Hippocampal formation (tissue), 2 donors: ENCODE measurements around the gene PLAAT3.
"Not testable (repeated sequence)": the region's sequence is repeated elsewhere in the genome, so short reads cannot be mapped to it uniquely, and the experiment has no call there.

Source experiments
- DNase-seq, 2 donors: peaks; one replicate each; lab custom pipeline; 2025; lab: John Stamatoyannopoulos, UW

The PLAAT3 gene

DNA sequence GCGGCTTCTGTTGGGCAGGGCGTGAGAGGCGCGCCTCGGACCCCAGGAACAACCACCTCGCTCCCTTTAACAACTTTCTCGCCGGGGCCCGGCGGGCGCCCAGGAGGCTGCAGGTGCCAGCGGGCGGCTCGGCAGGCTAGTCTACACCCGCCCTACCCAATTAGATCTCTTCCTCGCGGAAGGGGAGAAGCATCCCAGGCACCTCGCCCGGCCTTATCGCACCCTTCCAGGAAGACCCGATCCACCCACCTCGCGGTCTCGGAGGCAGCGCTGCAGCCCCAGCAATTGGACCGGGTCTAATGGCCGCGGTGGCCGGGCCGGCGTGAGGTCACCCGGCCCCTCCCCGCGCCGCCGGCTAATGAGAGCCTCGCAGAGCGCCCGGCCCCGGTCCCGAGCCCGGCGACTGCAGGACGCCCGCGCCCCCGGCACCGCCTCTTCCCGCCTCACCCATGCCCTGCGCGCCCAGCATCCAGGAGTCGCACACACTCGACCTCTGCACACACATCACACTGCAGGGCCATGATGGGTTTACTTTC, at the start of gene PLAAT3:
Gene PLAAT3, minus strand, starts transcription at position 298 of the 536 bp plus-strand sequence. CDS start 419 bp downstream, outside the sequence.
- DNase-seq, result peak; percentile 64 to 78

DNA sequence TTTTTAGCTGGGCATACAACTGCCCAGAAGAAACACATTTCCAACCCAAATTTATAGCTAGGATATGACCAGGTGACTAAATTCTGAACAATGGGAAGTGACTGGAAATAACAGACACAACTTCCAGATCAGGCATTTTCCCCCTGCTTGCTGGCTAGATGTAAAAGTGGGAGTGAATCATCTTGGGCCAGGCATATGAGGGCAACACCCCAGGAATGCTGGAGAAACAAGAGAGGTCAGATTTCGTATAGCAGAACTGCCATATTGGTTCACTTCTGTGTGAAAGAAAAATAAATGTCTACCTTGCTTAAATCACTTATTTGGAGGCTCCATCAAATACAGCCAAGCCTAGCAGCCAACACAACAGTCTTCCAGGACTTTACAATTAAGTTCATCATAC, 49.6 kb upstream of the PLAAT3 start:
- no peak for DNase-seq

DNA sequence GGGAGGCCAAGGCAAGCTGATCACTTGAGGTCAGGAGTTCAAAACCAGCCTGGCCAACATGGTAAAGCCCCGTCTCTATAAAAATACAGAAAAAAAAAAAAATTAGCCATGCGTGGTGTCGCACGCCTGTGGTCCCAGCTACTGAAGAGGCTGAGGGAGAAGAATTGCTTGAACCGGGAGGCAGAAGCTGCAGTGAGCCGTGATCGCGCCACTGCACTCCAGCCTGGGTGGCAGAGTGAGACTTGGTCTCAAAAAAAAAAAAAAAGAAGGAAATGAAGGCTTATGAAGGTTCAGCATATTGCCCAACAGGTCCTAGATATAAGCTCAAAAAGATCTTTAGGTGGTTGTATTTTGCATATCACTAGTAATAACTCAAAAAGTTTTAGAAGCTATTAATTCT, 46.7 kb upstream of the PLAAT3 start:
- DNase-seq, result no peak

DNA sequence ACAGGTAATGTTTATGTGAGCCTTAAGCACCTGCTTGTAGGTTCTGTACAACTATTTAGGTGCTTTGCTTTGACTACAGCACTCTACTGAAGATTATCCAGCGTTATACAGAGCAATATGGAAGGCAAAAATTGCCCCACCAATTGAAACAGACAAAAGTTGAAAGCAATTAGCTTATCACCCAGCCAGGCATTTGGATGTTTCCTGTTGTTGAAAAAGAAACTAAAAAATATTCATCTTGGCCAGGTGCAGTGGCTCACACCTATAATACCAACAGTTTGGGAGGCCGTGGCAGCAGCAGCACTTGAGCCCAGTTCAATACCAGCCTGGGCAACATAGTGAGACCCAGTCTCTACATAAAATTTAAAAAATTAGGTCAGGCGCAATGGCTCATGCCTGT, 38.4 kb upstream of the PLAAT3 start:
- DNase-seq, result no peak

DNA sequence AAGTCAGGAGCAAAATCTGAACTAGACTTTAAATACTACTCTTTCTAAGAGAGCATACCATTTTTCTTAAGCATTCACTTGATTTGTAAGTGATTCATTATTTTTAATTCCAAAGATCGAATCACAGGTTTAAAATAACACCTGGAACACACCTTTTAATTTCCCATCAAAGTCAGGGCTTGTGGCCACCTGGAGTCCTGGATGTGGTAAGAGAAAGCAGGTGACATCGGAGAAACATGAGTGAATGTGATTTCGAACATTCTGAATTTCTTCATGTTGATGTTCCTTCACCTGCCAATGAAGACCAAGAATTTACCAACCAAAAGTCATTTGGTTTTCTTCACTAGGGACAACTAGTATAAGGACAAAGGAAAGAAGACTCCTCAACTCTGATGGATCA, 29.0 kb upstream of the PLAAT3 start:
- DNase-seq, result no peak

DNA sequence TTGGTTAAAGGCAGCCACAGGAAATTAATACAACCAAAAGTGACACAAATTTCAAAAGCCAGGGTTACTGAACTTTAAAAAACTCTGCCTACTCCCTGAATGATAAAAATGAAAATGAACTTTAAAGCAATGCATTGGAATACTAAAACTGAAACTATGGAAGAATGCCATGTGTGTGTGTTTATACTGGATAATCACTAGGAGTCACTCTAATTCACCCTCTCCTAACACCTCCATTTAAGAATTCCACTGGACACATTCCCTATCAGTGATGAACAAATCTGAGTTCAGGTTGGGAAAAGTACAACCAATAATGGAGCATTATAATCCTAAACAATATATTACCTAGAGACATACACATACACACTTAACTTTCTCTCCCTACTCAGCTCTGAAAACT, 27.5 kb upstream of the PLAAT3 start:
- no peak for DNase-seq

DNA sequence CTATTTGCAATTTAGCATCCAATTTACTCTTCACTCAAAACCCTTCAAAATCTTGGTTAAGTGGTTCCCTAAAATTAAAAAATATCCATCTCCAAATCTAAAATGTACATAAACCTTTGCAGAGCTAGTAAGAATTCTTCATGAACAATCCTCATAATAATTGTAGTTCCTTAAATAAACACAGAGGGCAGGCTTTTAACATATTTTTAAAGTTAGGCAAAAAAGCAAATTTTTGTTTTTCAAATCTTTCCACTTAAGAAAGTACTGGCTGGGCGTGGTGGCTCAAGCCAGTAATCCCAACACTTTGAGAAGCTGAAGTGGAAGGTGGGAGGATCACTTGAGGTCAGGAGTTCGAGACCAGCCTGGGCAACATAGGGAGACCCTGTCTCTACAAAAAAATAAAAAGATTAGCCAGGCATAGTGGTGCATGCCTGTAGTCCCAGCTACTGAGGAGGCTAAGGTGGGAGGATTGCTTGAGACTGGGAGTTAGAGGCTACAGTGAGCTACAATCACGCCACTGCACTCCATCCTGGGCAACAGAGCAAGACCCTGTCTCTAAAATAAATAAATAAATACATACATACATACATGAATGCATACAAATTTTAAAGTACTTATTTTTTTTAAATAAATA, 25.1 kb upstream of the PLAAT3 start:
- peak in 1 of 2 donors; percentile 17 for DNase-seq

DNA sequence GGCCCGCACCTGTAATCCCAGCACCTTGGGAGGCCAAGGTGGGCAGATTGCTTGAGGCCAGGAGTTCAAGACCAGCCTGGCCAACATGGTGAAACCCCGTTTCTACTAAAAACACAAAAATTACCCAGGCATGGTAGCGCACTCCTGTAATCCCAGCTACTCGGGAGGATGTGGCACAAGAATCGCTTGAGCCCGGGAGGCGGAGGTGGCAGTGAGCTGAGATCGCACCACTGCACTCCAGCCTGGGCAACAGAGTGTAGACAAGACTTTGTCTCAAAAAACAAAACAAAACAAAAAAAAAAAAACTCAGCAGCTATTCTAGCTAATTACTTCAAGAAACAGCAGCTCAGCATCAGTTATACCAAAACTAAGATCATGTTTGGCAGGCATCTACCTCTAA, 24.2 kb upstream of the PLAAT3 start:
- DNase-seq, result not testable (repeated sequence)

DNA sequence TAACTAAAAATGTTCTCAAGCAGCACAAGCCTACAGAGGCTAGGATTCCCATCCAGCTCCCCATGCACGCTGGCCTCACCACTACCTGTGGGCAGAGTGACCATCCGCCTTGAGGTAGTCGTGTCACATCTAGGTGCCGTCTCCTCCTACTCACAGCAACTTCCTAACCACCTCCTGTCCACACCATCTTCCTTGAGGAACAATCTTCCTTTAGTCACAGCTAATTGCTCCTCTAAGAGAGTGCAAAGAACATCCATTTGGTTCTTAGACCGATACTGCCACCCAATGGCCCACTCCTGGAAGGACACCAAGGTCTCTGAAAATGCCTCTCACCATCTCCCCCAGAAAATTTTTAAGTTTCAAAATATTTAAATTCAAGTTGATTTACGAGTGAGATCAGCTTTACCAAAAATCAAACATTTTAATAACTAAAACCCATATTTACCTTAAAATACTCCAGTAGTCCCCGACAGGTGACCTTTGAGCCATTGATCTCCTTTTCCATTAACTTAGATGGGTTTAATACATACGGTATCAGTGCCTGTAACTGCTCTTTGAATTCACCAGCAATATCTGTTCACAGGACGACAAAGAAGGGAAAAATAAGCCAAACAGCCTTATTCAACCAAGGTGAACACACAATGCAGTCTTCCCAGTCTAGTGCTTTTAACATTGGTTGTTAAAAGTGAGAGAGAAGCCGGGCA, 21.7 kb upstream of the PLAAT3 start:
- DNase-seq, result peak; percentile 56 to 81

DNA sequence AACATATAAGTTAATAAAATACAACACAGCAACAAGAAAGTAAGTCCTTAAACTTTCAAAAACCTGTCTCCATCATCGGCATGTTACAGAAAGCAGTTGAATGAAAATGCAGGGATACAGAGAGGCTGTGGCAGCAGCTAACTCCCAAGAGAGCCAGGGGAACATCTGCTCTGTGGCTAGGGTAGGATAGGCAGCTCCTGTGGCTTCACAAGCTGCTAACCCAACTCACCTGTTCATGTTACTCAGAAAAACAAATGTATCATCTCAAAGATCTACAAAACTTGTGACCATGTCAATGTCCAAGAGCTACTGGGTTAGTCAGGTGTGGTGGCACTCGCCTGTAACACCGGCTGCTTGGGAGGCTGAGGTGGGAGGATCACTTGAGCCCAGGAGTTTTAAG, 15.2 kb upstream of the PLAAT3 start:
- no peak for DNase-seq

DNA sequence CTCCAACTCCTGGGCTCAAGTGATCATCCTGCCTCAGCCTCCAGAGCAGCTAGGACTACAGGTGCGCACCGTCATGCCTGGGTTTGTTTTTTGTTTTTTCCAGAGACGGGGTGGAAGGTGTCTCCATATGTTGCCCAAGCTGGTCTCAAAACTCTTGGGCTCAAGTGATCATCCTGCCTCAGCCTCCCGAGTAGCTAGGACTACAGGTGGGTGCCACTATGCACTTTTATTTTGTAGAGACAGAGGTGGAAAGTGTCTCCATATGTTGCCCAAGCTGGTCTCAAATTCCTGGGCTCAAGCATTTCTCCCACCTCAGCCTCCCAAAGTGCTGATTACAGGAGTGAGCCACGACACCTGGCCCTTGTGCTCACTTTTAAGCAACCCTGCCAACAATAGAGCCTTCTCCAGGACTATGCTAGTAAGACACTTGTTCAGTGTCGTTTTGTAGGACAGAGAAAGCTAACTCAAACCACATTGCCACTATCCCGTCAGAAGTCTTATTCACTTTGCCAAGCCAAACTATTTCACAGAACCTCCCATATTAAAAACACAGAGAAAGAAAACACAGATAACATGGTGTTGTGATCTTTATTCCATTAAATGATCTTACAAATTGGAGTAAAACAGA, 9.4 kb upstream of the PLAAT3 start:
- no peak for DNase-seq

DNA sequence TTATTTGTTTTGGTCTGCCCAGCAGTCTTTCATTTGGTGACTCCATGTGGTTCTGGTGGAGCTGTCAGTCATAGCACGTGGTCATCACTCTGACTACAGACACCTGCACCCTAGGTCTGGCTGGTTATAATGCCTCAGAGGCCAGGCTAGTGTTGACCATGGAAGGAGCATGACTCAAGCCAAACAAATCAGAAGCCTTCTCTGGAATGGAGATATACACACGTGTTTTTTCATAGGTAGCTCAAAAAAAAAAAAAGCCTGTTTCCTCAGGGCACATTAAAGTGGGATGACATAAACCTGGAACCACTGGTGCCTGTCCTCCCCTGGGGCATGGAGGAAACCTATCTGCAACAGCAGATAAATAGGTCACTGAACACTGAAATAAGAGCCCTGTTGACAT, 8.1 kb upstream of the PLAAT3 start:
- DNase-seq, result no peak

DNA sequence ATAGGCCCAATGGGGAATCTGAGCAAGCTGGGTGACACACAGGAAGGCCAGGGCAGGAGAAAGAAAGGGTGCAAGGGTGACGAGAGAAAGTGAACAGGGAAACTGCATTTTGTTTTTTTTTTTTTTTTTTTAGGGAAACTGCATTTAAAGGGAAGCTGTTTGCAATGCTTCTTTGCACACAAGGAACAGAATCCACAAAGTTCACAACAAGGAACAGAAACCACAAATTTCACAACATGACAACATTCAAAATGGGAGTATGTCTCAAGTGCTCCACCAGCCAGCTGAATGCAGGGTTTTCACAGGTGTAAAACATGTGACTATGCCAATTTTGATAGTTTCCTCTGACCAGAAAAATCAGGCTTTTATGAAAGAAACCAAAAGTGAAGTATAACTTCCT, 6.8 kb upstream of the PLAAT3 start:
- DNase-seq, result peak in 1 of 2 donors; percentile 17

DNA sequence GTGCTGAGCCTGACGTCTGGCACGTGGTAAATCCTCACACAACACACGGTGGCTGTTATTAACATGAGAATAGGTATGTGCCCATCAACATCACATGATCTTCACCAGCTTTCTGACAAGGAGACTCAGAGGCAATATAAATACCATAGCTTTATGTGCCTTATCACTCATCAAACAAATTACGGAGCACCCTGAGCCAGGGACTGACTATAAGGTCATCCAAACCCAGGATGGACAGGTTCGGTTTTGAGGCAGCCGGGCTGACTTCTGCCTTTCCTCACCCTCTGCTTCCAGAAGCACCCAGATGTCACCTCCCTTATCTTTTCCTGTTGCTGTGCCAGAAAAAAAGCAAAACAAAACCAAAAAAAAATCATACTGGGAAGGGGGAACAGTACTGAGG, 5.7 kb upstream of the PLAAT3 start:
- no peak for DNase-seq

DNA sequence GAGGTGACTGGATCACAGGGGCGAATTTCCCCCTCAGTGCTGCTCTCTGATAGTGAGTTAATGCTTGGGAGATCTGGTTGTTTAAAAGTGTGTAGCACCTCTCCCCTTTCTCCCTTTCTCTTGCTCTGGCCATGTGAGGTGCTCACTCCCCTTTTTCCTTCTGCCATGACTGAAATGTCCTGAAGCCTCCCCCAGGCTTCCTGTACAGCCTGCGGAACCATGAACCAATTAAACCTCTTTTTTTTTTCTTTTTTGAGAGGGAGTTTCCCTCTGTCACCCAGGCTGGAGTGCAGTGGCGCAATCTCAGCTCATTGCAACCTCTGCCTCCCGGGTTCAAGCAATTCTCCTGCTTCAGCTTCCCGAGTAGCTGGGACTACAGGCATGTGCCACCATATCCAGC, 3.5 kb upstream of the PLAAT3 start:
- DNase-seq, result not testable (repeated sequence)

DNA sequence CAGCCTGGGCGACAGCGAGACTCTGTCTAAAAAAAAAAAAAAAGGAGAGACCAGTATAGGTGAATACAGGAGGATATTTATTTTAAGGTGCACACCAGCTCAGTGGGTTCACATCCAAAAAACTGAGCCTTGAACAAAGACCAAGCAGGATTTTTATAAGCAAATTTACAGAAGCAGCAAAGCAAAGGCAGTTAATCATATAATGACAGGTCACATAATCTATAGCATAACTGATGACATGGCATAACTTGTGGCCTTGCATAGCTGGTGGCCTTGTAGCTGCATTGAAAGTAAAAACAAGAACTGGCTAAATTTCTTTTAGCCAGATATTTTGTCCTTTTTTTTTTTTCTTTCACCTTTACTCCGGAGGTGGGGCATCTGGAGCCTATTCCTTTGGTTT, 2.7 kb upstream of the PLAAT3 start:
- no peak for DNase-seq

DNA sequence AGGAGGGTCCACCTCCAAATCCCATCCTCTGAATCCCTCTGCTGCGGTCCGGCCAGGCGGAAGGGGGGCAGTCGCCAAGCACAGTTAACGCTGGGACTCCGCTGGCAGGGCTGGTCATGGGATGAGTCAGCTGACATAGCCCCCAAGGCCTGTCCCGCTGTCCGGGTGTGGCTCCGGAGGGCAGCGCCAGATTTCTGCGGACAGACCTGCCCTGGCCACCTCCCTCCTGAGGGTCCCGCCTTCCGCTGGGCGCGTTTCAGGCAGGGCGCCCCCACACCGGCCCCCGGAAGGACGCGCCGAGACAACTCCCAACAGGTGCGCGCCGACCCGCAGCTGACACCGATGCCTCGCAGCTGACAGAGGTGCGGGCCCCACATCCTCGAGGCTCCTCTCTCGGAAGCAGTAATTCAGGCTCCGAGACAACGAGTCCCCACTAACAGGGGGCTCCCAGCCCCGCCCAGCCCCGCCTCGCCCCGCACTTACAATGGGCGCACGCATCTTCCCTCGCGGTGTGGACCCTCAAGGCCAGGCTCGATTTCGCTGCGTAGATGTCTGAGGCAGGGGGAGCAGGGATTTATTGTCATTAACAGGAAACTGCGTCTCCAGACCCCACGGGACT, 607 bp downstream of the PLAAT3 start:
- DNase-seq, result peak; percentile 68 to 73

DNA sequence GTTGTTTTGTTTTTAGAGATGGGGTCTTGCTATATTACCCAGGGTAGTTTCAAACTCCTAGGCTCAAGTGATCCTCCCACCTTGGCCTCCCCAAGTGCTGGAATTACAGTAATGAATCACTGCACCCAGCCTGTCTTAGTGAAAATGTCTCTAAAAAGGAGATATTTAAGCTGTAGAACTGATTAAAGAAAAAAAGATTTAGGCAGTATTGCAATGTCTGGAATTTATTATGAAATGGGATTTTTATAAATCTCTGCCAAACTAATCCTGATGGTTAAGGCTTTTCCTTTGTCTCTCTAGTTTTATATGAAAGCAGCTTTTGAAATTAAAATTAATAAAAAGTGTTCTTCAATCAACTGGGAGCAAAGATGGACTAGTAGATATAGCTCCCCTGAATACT, 2.1 kb downstream of the PLAAT3 start:
- no peak for DNase-seq

DNA sequence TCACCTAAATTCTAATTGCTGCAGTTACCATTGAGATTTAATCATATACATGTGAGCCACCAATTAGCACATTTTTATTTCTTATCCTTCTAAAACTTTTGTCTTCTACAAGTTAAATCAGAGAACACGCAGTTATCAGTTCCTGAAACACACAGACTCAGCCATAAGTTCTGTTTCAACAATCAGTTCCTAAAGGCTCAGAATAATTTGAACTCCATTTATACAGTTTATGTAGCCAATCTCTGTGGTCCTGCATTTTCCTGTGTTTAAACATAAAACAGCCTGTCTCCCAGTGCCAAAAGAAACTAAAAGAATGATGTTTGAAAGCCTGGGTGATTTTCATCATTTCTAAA, 2.9 kb downstream of the PLAAT3 start:
- DNase-seq, result no peak

DNA sequence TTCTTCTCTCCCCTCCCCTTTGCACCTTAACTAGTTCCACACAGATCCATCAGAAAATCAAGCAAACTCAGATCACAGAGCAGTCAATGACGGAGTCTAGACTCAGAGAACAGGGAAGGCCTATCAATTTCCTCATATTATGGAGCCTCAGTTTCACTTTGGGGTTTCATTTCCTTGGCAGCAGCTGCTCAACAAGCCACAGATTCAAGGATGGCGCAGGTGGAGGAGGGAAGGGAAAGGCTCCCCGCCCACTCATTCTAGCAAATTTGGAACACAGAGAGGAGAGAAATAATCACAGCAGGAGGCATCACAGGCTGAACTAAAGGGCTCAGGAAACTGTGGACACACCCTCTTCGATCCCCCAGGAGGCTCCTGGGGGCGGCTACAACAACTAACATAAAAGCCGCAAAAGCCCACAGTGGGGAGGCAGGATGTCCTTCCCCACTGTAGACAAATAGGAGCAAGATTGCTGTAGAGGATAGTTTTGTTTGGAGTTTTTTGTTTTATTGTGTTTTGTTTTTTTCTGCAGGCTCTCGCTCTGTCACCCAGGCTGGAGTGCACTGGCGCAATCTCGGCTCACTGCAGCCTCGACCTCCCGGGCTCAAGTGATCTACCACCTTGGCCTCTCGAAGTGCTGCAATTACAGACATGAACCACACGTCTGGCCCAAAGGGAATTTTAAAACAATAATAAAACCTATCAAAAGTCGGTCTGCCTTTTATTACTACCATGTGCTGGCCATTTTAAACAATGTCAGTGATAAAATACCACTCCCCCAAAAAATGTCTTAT, 3.4 kb downstream of the PLAAT3 start:
- DNase-seq, result peak; percentile 43 to 46

DNA sequence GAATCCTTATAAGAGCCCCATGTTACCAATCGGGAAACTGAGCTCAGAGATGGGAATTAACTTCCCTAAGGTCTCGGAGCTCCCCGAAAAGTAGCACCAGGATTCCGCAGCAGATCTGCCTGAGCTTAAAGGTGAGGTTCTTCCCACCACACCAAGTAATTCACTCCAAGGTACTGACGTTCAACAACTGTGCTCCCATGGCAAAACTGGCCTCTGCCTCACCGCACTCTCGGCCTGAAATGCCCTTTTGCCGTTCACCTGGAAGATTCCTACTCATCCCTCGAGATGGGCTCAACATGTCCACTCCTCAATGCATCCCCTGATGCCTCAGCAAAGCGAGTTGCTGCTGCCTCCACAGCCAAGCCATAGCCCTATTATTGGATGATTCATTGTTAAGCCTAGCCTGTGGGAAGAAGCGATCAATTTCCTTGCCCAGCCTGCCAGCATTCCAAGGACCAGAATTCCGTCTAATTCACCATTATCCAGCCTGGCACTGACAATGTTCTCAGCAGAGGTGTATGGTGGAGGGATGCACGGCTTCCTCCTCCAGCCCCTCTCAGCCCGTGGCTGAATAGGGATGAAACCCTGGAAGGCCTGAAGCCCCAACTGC, 4.2 kb downstream of the PLAAT3 start:
- peak in 1 of 2 donors; percentile 43 for DNase-seq
